Parathyroid adenoma (tissue), 2 donors: ENCODE results near the gene ACSS3.

ENCODE experiments used
- H2AFZ ChIP-seq: fragments of 300-600 bp; sonication (generic); one replicate; pipeline ENCODE4 v1.7.0; 2017; ENCODE audit warnings: antibody characterized with exemption, mild to moderate bottlenecking
- H3K27ac ChIP-seq: fragments of 300-600 bp; sonication (generic); one replicate; pipeline ENCODE4 v1.7.0; 2017
- H3K27me3 ChIP-seq: fragments of 300-600 bp; sonication (generic); one replicate; pipeline ENCODE4 v1.7.0; 2017; ENCODE audit warnings: low read length; ENCODE audit not compliant: control insufficient read depth, insufficient read depth
- H3K36me3 ChIP-seq: fragments of 300-600 bp; sonication (generic); one replicate; pipeline ENCODE4 v1.7.0; 2017; ENCODE audit warnings: low read length; ENCODE audit not compliant: control insufficient read depth, insufficient read depth
- H3K4me1 ChIP-seq: fragments of 300-600 bp; sonication (generic); one replicate; pipeline ENCODE4 v1.7.0; 2017; ENCODE audit warnings: control low read depth
- H3K4me2 ChIP-seq: fragments of 300-600 bp; sonication (generic); one replicate; pipeline ENCODE4 v1.7.0; 2017; ENCODE audit warnings: low read length
- H3K4me3 ChIP-seq: fragments of 300-600 bp; sonication (generic); one replicate; pipeline ENCODE4 v1.7.0; 2017; ENCODE audit warnings: low read depth, low read length
- H3K79me2 ChIP-seq: fragments of 300-600 bp; sonication (generic); one replicate; pipeline ENCODE4 v1.7.0; 2017; ENCODE audit warnings: control low read depth
- H3K9ac ChIP-seq: fragments of 300-600 bp; sonication (generic); one replicate; pipeline ENCODE4 v1.7.0; 2017; ENCODE audit warnings: mild to moderate bottlenecking
- H3K9me3 ChIP-seq: fragments of 300-600 bp; sonication (generic); one replicate; pipeline ENCODE4 v1.7.0; 2017; ENCODE audit warnings: low read length; ENCODE audit not compliant: control insufficient read depth
- TF ChIP-seq, protein P1 (sequence below): fragments of 300-600 bp; sonication (generic); IDR thresholded peaks from one replicate; pipeline ENCODE4 v1.7.0; 2017; ENCODE audit warnings: antibody characterized with exemption, mild to moderate bottlenecking
- donor health status: primary hyperparathyroidism.

Gene ACSS3

GRCh38 chr12:81128930-81129554 is 51.2 kb downstream of the ACSS3 start:
- no peaks in the 10 kb centered on the region for H3K79me2 ChIP-seq
- no peak overlapping the region for H2AFZ ChIP-seq
- no peaks in the 10 kb centered on the region for H3K9me3 ChIP-seq
- TF ChIP-seq, protein P1, sequence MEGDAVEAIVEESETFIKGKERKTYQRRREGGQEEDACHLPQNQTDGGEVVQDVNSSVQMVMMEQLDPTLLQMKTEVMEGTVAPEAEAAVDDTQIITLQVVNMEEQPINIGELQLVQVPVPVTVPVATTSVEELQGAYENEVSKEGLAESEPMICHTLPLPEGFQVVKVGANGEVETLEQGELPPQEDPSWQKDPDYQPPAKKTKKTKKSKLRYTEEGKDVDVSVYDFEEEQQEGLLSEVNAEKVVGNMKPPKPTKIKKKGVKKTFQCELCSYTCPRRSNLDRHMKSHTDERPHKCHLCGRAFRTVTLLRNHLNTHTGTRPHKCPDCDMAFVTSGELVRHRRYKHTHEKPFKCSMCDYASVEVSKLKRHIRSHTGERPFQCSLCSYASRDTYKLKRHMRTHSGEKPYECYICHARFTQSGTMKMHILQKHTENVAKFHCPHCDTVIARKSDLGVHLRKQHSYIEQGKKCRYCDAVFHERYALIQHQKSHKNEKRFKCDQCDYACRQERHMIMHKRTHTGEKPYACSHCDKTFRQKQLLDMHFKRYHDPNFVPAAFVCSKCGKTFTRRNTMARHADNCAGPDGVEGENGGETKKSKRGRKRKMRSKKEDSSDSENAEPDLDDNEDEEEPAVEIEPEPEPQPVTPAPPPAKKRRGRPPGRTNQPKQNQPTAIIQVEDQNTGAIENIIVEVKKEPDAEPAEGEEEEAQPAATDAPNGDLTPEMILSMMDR = peak; percentile 70
- no peak overlapping the region for H3K27ac ChIP-seq
- H3K4me2 ChIP-seq = no peak overlapping the region
- H3K4me3 ChIP-seq = no peak overlapping the region
- no peaks in the 10 kb centered on the region for H3K27me3 ChIP-seq
- H3K4me1 ChIP-seq = no peaks in the 10 kb centered on the region
- no peaks in the 10 kb centered on the region for H3K36me3 ChIP-seq
- no peak overlapping the region for H3K9ac ChIP-seq

GRCh38 chr12:81136519-81136918 is 58.6 kb downstream of the ACSS3 start:
- no peak overlapping the region for H3K9ac ChIP-seq
- no peaks in the 10 kb centered on the region for H3K9me3 ChIP-seq
- H3K27ac ChIP-seq = no peak overlapping the region
- no peak overlapping the region for H2AFZ ChIP-seq
- no peaks in the 10 kb centered on the region for H3K36me3 ChIP-seq
- TF ChIP-seq, protein P1 = no peak
- H3K79me2 ChIP-seq = no peaks in the 10 kb centered on the region
- no peak overlapping the region for H3K4me2 ChIP-seq
- H3K4me1 ChIP-seq = no peaks in the 10 kb centered on the region
- no peak overlapping the region for H3K4me3 ChIP-seq
- H3K27me3 ChIP-seq = no peaks in the 10 kb centered on the region

DNA sequence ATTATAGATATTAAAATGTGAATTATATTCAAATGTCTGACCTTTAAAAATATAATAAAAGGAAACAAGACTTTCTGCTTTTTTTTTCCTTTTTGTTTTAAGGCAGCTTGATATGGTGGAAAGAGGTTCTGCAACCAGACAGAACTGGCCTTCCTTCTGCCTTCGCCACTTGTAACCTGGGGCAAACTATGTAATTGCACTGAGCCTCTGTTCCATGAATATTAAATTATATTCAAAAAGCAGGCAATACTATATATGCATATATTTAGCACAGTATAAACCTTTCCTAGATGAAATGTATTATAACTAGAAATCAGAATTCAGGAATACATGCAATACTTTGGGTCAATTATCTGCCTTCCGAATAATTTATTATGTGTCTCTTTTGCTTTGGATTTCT is 59.9 kb downstream of the ACSS3 start:
- Histone ChIP-seq H3K36me3 (no peaks in the 10 kb centered on the region), H3K4me3 (no peak overlapping the region), H2AFZ (no peak overlapping the region), H3K4me2 (no peak overlapping the region), H3K9me3 (no peaks in the 10 kb centered on the region), H3K4me1 (no peaks in the 10 kb centered on the region), H3K27ac (no peak overlapping the region), H3K79me2 (no peaks in the 10 kb centered on the region), H3K27me3 (no peaks in the 10 kb centered on the region), H3K9ac (no peak overlapping the region)
- TF ChIP-seq, protein P1 = no peak

DNA sequence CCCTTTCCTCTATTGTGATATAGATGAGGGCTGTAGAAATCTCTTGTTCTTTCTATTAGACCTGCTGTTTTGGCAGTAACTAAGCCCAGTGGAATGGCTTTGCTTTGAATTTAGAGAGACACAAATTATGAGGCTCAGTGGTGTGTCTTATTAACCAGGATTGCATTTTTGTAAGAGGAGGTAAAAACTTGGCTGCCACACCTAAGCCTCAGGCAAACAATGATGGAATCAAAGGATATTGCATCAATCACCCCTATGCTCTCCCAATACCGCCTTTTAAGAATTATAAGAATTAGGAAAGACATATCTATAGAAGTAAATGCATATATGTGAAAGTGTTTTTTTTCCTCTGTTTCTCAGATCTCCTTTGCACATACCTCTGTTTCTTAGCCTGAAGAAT is 63.3 kb downstream of the ACSS3 start:
- H3K4me3 ChIP-seq = no peak overlapping the region
- no peak overlapping the region for H3K27ac ChIP-seq
- no peak overlapping the region for H3K4me2 ChIP-seq
- H3K9ac ChIP-seq = no peak overlapping the region
- no peaks in the 10 kb centered on the region for H3K4me1 ChIP-seq
- no peaks in the 10 kb centered on the region for H3K36me3 ChIP-seq
- no peaks in the 10 kb centered on the region for H3K79me2 ChIP-seq
- no peaks in the 10 kb centered on the region for H3K27me3 ChIP-seq
- H2AFZ ChIP-seq = no peak overlapping the region
- TF ChIP-seq, protein P1 = no peak
- no peaks in the 10 kb centered on the region for H3K9me3 ChIP-seq

DNA sequence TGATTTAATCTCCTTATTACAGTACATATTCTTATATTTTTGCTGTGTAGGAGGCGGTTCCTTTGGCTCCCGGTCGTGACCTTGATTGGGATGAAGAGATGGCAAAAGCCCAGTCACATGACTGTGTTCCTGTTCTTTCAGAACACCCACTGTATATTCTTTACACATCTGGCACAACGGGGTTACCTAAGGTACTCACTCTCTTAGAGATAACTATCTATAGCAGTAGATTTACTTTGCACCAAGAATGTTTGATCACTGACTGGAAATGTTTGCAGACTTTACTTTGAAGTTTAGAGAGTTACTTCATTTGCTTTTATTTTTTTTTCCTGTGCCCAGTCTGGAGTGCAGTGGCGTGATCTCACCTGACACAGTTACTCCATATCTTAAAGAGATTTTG is 65.2 kb downstream of the ACSS3 start:
- Histone ChIP-seq H3K36me3 (no peaks in the 10 kb centered on the region), H3K27ac (no peak overlapping the region), H2AFZ (no peak overlapping the region), H3K4me3 (no peak overlapping the region), H3K27me3 (no peaks in the 10 kb centered on the region), H3K79me2 (no peaks in the 10 kb centered on the region), H3K4me1 (no peaks in the 10 kb centered on the region), H3K9me3 (no peaks in the 10 kb centered on the region), H3K4me2 (no peak overlapping the region), H3K9ac (no peak overlapping the region)
- TF ChIP-seq, protein P1 = no peak
